GM12892 (cell line): Measurements from ENCODE around the gene POP4.

ENCODE experiments used
- POLR2A ChIP-seq: IDR thresholded peaks from 2 replicates; pipeline ENCODE4 v1.6.1; 2011; ENCODE audit warnings: low read depth, low read length, control low read depth
- POLR2AphosphoS5 ChIP-seq: IDR thresholded peaks from 2 replicates; pipeline ENCODE4 v1.6.1; 2011; ENCODE audit warnings: low read depth, low read length, control low read depth
- TAF1 ChIP-seq: IDR thresholded peaks from 2 replicates; pipeline ENCODE4 v1.6.1; 2011; ENCODE audit warnings: low read depth, mild to moderate bottlenecking, control low read depth, low read length, borderline replicate concordance

- TF ChIP-seq POLR2AphosphoS5 (no peak), TAF1 (no peak), POLR2A (no peak)
Measured at GRCh38 chr19:29625186-29625651, 19.1 kb downstream of the POP4 start.
